PC-3 (cell line): ENCODE measurements around the gene TSPAN4.

ENCODE experiments used
- CTCF ChIP-seq: fragments of 300-600 bp; sonication (generic); conservative IDR thresholded peaks from 2 replicates; pipeline ENCODE4 v1.5.1; 2017; ENCODE audit warnings: antibody characterized with exemption, low read depth, mild to moderate bottlenecking, low read length
- EZH2phosphoT487 ChIP-seq: fragments of 300-600 bp; sonication (generic); IDR thresholded peaks from 2 replicates; pipeline ENCODE4 v1.6.1; 2018; ENCODE audit warnings: mild to moderate bottlenecking, antibody characterized with exemption, low read length, borderline replicate concordance

- TF ChIP-seq CTCF (no peak), EZH2phosphoT487 (no peak)
Observed at GRCh38 chr11:849104-849824, 6.6 kb downstream of the TSPAN4 start.
